Neuronal stem cell (in vitro differentiated cells): ENCODE results near the gene CHN2.

Source experiments
- DNase-seq: peaks from one replicate; pipeline ENCODE4 v3.0.0-alpha.2; 2013; ENCODE audit warnings: low spot score
- H2AFZ ChIP-seq: one replicate; pipeline ENCODE4 v1.6.1; 2013; ENCODE audit warnings: mild to moderate bottlenecking, low read length, inconsistent platforms
- H2AK5ac ChIP-seq: 2 replicates; pipeline ENCODE4 v1.6.1; 2013; ENCODE audit warnings: low read depth, mild to moderate bottlenecking, inconsistent platforms, low read length, moderate library complexity, mixed read lengths
- H2BK120ac ChIP-seq: 2 replicates; pipeline ENCODE4 v1.6.1; 2013; ENCODE audit warnings: low read depth, mild to moderate bottlenecking, inconsistent platforms, low read length, moderate library complexity, mixed read lengths
- H2BK12ac ChIP-seq: one replicate; pipeline ENCODE4 v1.6.1; 2013; ENCODE audit warnings: low read length, inconsistent platforms
- H2BK15ac ChIP-seq: 2 replicates; pipeline ENCODE4 v1.6.1; 2013; ENCODE audit warnings: mild to moderate bottlenecking, low read length, inconsistent platforms, mixed read lengths
- H2BK5ac ChIP-seq: one replicate; pipeline ENCODE4 v1.6.1; 2013; ENCODE audit warnings: inconsistent platforms, mild to moderate bottlenecking, low read length, moderate library complexity
- H3K14ac ChIP-seq: one replicate; pipeline ENCODE4 v1.6.1; 2013; ENCODE audit warnings: low read length, inconsistent platforms
- H3K18ac ChIP-seq: 2 replicates; pipeline ENCODE4 v1.6.1; 2013; ENCODE audit warnings: low read length, inconsistent platforms
- H3K23ac ChIP-seq: 2 replicates; pipeline ENCODE4 v1.6.1; 2013; ENCODE audit warnings: low read depth, mild to moderate bottlenecking, mixed read lengths, low read length, inconsistent platforms; ENCODE audit not compliant: poor library complexity
- H3K27ac ChIP-seq: replicated peaks from 3 replicates; pipeline ENCODE4 v1.5.1; 2013; ENCODE audit warnings: low read length, inconsistent platforms
- H3K27me3 ChIP-seq, 3 experiments: 2 replicates each; pipeline ENCODE4 v1.6.1; 2013; ENCODE audit warnings: low read length in 3 of 3, mild to moderate bottlenecking in 2 of 3, inconsistent platforms in 1 of 3, low read depth in 1 of 3, mixed read lengths in 1 of 3, moderate library complexity in 1 of 3; ENCODE audit not compliant: control insufficient read depth in 3 of 3, insufficient read depth in 3 of 3
- H3K36me3 ChIP-seq, 2 donors: replicated peaks in 1 of 2; 2 replicates each; pipeline ENCODE4 v1.6.1; 2013; ENCODE audit warnings: low read length in 2 of 2; ENCODE audit not compliant: control insufficient read depth in 2 of 2, insufficient read depth in 2 of 2
- H3K4ac ChIP-seq: 2 replicates; pipeline ENCODE4 v1.6.1; 2013; ENCODE audit warnings: inconsistent platforms, mild to moderate bottlenecking, low read length, moderate library complexity
- H3K4me1 ChIP-seq, 2 donors: 1 replicate in 1 of 2; 2 replicates in 1 of 2; pipeline ENCODE4 v1.6.1; 2013; ENCODE audit warnings: low read length in 2 of 2, low read depth in 1 of 2; ENCODE audit not compliant: control insufficient read depth in 2 of 2, insufficient read depth in 1 of 2
- H3K4me2 ChIP-seq: one replicate; pipeline ENCODE4 v1.6.1; 2013; ENCODE audit warnings: mild to moderate bottlenecking, low read length, inconsistent platforms; ENCODE audit not compliant: insufficient read depth, poor library complexity, severe bottlenecking
- H3K4me3 ChIP-seq, 2 donors: 2 replicates each; pipeline ENCODE4 v1.5.1; 2013; ENCODE audit warnings: low read length in 2 of 2, mild to moderate bottlenecking in 2 of 2, inconsistent platforms in 1 of 2, moderate library complexity in 1 of 2
- H3K79me1 ChIP-seq: one replicate; pipeline ENCODE4 v1.6.1; 2013; ENCODE audit warnings: low read depth, mild to moderate bottlenecking, inconsistent platforms, low read length, moderate library complexity
- H3K9ac ChIP-seq: one replicate; pipeline ENCODE4 v1.6.1; 2013; ENCODE audit warnings: mild to moderate bottlenecking, low read depth, low read length, inconsistent platforms; ENCODE audit not compliant: poor library complexity
- H3K9me3 ChIP-seq, 2 donors: replicated peaks in 1 of 2; 2 replicates each; pipeline versions ENCODE3 to v1.6.1; 2013; ENCODE audit warnings: low read length in 2 of 2, mild to moderate bottlenecking in 2 of 2, inconsistent platforms in 1 of 2, low read depth in 1 of 2, mixed read lengths in 1 of 2, moderate library complexity in 1 of 2; ENCODE audit not compliant: control insufficient read depth in 2 of 2, insufficient read depth in 1 of 2
- H4K8ac ChIP-seq: one replicate; pipeline ENCODE4 v1.6.1; 2013; ENCODE audit warnings: low read depth, mild to moderate bottlenecking, inconsistent platforms, low read length, moderate library complexity
- H4K91ac ChIP-seq: one replicate; pipeline ENCODE4 v1.6.1; 2013; ENCODE audit warnings: low read length, low read depth, mild to moderate bottlenecking, inconsistent platforms; ENCODE audit not compliant: poor library complexity
- WGBS, 2 donors: extraction: QIAGEN DNeasy Blood & Tissue Kit; methylation state at CpG; one replicate each; pipeline ENCODE4 v1.1.7; 2013; ENCODE audit warnings: missing lambda C conversion rate in 2 of 2, mixed read lengths in 1 of 2; ENCODE audit not compliant: insufficient read length in 2 of 2, insufficient replicate concordance in 1 of 2; ENCODE audit errors: extremely low coverage in 2 of 2; 5-methylcytosine and 5-hydroxymethylcytosine counted together

CHN2 gene

DNA sequence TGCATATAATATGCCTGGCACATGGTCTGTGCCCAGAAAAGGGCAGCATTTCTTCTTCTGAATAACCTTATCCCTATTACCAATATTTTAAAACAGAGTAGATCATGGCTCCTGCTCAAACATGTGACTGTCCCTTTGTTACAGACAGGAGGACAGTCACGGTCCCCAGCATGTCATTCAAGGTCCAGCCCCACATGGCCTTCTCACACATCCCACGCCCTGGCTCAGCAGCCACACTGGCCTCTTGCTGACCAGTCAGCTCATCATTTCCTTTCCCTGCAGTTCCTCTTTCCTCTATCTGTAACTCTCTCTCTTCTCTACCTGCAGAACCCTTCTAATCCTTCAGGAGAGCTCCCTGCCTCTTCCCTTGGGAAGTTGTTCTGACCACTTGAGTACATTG, 167.8 kb downstream of the CHN2 start:
- no peaks in the 10 kb centered on the region for H3K79me1 ChIP-seq
- H3K4ac ChIP-seq = no peak overlapping the region
- no peak overlapping the region for H3K27ac ChIP-seq
- H3K36me3 ChIP-seq = no peaks in the 10 kb centered on the region
- no peaks in the 10 kb centered on the region for H3K9me3 ChIP-seq
- no peak overlapping the region for H3K23ac ChIP-seq
- no peak overlapping the region for H2BK12ac ChIP-seq
- no peaks in the 10 kb centered on the region for H3K27me3 ChIP-seq
- no peak overlapping the region for H4K8ac ChIP-seq
- peaks cover 0 to 3% of the 10 kb centered on the region in 2 donors for H3K4me1 ChIP-seq
- no CpG with 5 or more reads among the region's 2 CpGs for WGBS, 2 donors
- H2AFZ ChIP-seq = no peak overlapping the region
- no peak overlapping the region for H2BK15ac ChIP-seq
- no peak overlapping the region for H3K4me3 ChIP-seq
- no peak overlapping the region for H2AK5ac ChIP-seq
- no peak overlapping the region for H4K91ac ChIP-seq
- H2BK5ac ChIP-seq = no peak overlapping the region
- H3K18ac ChIP-seq = no peak overlapping the region
- H2BK120ac ChIP-seq = no peak overlapping the region
- no peak overlapping the region for H3K9ac ChIP-seq
- no peak for DNase-seq
- H3K4me2 ChIP-seq = no peak overlapping the region
- no peak overlapping the region for H3K14ac ChIP-seq

- Histone ChIP-seq H4K8ac (no peak overlapping the region), H3K27me3 (no peaks in the 10 kb centered on the region), H2BK5ac (no peak overlapping the region), H3K4me3 (no peak overlapping the region), H3K14ac (no peak overlapping the region), H3K9me3 (no peaks in the 10 kb centered on the region), H2BK15ac (no peak overlapping the region), H4K91ac (no peak overlapping the region), H2AK5ac (no peak overlapping the region), H2BK120ac (no peak overlapping the region), H3K27ac (no peak overlapping the region), H2BK12ac (no peak overlapping the region), H3K36me3 (no peaks in the 10 kb centered on the region), H3K4ac (no peak overlapping the region), H3K4me1 (peaks cover 0 to 3% of the 10 kb centered on the region in 2 donors), H3K4me2 (no peak overlapping the region), H3K18ac (no peak overlapping the region), H3K79me1 (no peaks in the 10 kb centered on the region), H2AFZ (no peak overlapping the region), H3K9ac (no peak overlapping the region), H3K23ac (no peak overlapping the region)
- no CpG with 5 or more reads among the region's 3 CpGs for WGBS, 2 donors
- DNase-seq = no peak
Measured at GRCh38 chr7:29363636-29364425, 169.3 kb downstream of the CHN2 start.

DNA sequence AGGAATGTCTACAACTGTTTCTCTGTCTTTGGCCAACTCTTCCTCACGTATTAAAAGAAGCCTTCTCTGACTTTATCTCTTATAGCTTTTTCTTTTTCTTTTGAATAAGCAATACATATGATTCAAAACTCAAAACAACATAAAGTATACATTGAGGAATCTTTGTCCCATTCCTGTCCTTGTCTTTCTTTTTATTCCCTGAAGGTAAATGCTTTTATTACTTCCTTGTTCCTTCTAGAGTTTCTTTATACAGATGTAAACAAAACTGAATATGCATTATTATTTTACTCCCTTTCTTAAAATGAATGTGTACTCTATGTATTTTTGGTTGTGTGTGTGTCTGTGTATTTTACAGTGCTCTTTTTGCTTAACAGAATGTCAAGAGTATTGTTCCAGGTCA, 170.1 kb downstream of the CHN2 start:
- no peak for DNase-seq
- Histone ChIP-seq H2AFZ (no peak overlapping the region), H2BK5ac (no peak overlapping the region), H2AK5ac (no peak overlapping the region), H3K36me3 (no peaks in the 10 kb centered on the region), H3K27me3 (no peaks in the 10 kb centered on the region), H3K79me1 (no peaks in the 10 kb centered on the region), H3K4me1 (peaks cover 0 to 3% of the 10 kb centered on the region in 2 donors), H3K9ac (no peak overlapping the region), H2BK15ac (no peak overlapping the region), H3K4ac (no peak overlapping the region), H4K8ac (no peak overlapping the region), H3K14ac (no peak overlapping the region), H4K91ac (no peak overlapping the region), H2BK12ac (no peak overlapping the region), H3K23ac (no peak overlapping the region), H3K4me3 (no peak overlapping the region), H3K27ac (no peak overlapping the region), H2BK120ac (no peak overlapping the region), H3K4me2 (no peak overlapping the region), H3K9me3 (no peaks in the 10 kb centered on the region), H3K18ac (no peak overlapping the region)
- WGBS, 2 donors = no CpG with 5 or more reads among the region's 1 CpG

DNA sequence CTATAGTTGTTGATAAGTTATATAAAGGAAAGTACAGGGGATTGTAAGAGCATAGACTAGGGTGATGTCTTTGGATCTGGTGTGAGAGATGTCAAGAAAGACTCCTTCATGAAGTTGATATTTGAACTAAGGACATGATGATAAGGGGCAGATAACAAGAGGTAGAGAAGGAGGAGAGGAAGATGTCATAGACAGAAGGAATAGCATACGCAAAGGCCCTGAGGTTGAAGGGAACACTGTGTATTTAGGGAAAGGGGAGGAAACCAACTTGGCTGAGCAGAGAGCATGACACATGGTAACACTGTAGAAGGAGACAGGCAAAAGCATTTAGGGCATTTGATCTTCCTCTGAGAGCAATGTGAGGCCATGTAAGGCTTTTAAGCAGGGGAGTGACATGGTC, 170.8 kb downstream of the CHN2 start:
- Histone ChIP-seq H3K27me3 (no peaks in the 10 kb centered on the region), H2BK120ac (no peak overlapping the region), H3K4me3 (no peak overlapping the region), H2AK5ac (no peak overlapping the region), H2BK12ac (no peak overlapping the region), H3K36me3 (no peaks in the 10 kb centered on the region), H3K23ac (no peak overlapping the region), H2BK5ac (no peak overlapping the region), H3K9ac (no peak overlapping the region), H3K27ac (no peak overlapping the region), H3K14ac (no peak overlapping the region), H2BK15ac (no peak overlapping the region), H2AFZ (no peak overlapping the region), H3K18ac (no peak overlapping the region), H4K91ac (no peak overlapping the region), H3K4me2 (no peak overlapping the region), H3K4ac (no peak overlapping the region), H3K9me3 (no peaks in the 10 kb centered on the region), H4K8ac (no peak overlapping the region), H3K79me1 (no peaks in the 10 kb centered on the region), H3K4me1 (peaks cover 0 to 3% of the 10 kb centered on the region in 2 donors)
- no CpG with 5 or more reads among the region's 1 CpG for WGBS, 2 donors
- DNase-seq = no peak
